ENCODE results near the gene WNK4.
A peak's percentile ranks its signal among the peaks of the same experiment; 100 is the strongest.

WNK4 gene

GRCh38 chr17:42797067-42798007, 16.9 kb downstream of the WNK4 start:
- DNase-seq (ENCODE audit: low read depth) = no peak

DNA sequence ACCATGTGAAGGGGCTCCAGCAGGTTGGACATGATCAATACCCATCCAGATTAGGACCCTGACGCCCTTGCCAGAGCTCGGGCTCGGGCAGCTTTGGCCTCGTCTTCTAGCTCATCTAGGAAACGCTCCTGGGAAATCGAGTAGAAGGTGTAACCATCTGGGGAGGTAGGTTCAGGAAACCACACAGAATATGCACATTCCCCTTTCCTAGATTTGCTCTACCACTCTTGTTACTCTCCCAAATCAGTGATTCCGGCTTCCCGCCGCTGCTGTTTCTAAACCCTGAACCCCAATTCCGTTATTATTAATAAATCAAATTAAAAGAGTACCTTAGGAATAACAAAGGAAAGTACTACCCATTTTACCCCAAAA, 17.6 kb downstream of the WNK4 start:
- no peak for DNase-seq (ENCODE audit: low read depth)

DNA sequence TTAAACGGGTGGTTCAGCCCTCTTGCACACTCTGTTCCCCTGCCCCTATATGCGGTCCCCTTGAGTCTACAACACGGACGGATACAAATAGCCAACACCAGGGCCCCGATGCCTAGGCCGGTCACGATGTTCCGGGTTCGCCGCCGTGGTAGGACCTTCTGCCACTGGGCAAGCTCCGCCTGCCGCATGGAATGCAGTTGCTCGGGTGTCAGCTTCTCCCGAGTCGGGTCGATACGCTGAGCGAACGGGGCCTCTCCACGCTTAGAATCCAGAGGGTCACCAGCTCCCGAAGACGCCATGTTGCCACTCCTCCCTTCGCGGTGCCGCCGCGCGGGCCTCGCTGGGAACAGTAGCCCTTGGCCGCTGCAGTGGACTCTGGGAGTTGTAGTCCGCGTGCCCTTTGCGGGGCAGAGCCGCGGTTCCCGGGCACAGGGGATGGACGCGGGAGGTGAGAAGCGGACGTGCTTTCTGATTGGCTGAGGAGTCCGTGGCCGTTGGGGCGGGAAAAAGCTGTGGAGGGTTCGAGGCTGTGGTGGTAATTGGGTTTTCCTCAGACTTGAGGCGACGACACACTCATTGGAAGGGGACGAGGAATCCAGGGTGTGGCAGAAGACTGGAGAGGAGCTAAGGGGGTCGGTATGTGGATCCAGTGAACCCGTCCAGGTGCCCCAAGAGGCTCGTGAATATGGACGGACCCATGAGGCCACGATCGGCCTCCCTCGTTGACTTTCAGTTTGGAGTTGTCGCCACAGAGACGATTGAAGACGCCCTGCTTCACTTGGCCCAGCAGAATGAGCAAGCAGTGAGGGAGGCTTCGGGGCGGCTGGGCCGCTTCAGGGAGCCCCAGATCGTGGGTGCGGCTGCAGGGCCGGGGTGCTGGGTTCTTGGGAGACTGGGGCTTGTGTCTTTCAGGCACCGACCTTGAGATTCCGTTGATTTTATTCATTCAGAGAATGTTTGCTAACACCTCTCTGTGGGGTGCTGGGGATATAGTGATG, 18.3 kb downstream of the WNK4 start, which contains the start of the genes CNTD1 and COA3:
CNTD1 (plus strand) TSS at position 479 of the 998 bp plus-strand sequence; CDS start at position 686, 207 bp downstream.
COA3 (minus strand) TSS at position 322 of the 998 bp plus-strand sequence; CDS start at position 299, 23 bp downstream.
- peak; percentile 82 for DNase-seq (ENCODE audit: low read depth)

GRCh38 chr17:42803074-42803883, 22.9 kb downstream of the WNK4 start:
- no peak for DNase-seq (ENCODE audit: low read depth)

- no peak for DNase-seq (ENCODE audit: low read depth)
Measured at GRCh38 chr17:42804918-42805367, 24.5 kb downstream of the WNK4 start.

DNA sequence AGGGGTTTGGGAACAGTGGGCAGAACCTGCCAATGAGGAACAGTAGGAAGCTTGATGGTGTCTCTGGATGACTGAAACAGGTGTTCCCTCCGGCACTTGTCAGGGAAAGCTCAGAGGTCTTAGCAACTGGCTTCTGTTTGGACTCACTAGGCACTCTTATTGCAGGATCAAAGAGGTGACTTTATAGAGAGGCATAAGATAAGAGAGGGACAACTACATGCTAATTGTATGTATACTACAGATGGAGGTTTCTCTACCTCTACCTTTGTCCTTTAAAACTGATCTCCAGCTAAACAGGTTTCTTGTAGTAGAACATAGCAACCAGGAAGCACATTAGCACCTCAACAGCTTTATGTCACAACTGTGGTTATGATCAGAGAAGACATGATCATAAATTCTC, 25.8 kb downstream of the WNK4 start:
- no peak for DNase-seq (ENCODE audit: low read depth)

DNA sequence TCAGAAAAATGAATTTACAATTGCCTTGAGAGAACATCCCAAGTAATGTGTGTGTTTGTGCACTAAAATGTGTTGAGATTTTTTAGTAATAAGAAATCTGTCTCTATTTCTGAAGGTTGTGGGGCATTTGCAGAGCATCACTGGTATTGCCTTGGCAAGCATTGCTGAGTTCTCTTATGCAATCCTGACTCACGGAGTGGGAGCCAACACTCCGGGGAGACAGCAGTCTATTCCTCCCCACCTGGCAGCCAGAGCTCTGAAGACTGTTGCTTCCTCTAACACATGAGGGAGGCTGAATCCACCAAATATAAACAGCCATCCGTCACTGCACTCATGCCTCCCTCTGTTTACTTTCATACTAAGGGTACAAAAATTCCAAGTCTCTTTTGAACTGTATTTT, 28.8 kb downstream of the WNK4 start:
- peak; percentile 97 for DNase-seq (ENCODE audit: low read depth)

GRCh38 chr17:42814633-42815399, 34.4 kb downstream of the WNK4 start:
- DNase-seq (ENCODE audit: low read depth) = peak; percentile 65

DNA sequence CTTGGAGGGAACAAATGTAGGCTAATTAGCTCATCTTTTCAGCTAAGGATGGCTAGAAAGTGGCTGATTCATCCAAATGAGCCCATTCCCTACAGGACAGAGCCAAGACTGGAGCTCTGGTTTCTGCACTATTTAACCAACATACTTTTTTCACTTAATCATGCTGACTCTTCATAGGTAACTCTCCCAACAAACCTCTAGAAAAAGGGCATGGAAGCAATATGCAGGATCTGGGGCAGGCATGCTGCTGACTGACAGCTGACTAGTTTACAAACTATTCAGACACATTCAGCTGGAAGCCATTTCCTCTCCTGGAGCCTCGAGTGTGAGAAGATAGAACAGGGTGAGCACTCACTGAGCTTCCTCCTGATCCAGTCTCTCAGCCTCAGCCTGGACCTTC, 37.5 kb downstream of the WNK4 start:
- DNase-seq (ENCODE audit: low read depth) = peak; percentile 55

GRCh38 chr17:42818379-42818778, 38.0 kb downstream of the WNK4 start:
- DNase-seq (ENCODE audit: low read depth) = no peak

DNA sequence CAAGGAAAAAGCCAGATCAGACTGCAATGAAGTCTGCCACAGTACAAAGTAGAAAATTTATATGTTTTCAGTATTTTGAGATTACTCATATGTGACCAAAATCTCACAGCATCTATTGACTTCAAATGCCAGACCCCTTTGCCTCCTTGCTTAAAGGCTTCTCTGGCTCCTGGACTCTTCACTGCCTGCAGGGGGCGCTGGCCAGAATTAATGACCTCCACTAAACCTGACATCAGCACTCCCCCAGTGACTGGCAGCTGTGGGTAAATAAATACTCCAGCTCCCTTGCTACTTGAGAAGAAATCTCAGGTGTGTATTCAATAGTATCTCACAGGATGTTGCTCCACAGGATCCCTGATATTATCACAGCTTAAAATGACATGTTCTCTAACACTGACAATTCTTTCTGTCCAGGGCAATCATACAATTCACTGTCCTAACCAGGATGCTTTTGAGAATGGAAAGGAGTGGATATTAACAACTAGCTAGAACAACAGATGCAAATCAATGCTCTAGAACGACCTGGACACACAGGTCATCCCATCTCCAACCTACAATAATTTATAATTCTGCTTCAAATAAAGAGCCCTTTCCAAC, 39.6 kb downstream of the WNK4 start:
- peak; percentile 49 for DNase-seq (ENCODE audit: low read depth)

- peak; percentile 80 for DNase-seq (ENCODE audit: low read depth)
Measured at GRCh38 chr17:42821176-42821575, 40.8 kb downstream of the WNK4 start.

GRCh38 chr17:42827472-42827871, 47.1 kb downstream of the WNK4 start:
- DNase-seq (ENCODE audit: low read depth) = no peak

- DNase-seq (ENCODE audit: low read depth) = no peak
Measured at GRCh38 chr17:42830971-42831370, 50.6 kb downstream of the WNK4 start.

- DNase-seq (ENCODE audit: low read depth) = no peak
Measured at GRCh38 chr17:42832213-42832933, 52.0 kb downstream of the WNK4 start.

- peak; percentile 84 for DNase-seq (ENCODE audit: low read depth)
Measured at GRCh38 chr17:42832934-42833766, 52.7 kb downstream of the WNK4 start, which contains the start of gene PSME3. Gene PSME3 (plus strand): TSS chr17:42833397. CDS start chr17:42833632, 235 bp downstream.

GRCh38 chr17:42833767-42834422, 53.5 kb downstream of the WNK4 start:
- no peak for DNase-seq (ENCODE audit: low read depth)

DNA sequence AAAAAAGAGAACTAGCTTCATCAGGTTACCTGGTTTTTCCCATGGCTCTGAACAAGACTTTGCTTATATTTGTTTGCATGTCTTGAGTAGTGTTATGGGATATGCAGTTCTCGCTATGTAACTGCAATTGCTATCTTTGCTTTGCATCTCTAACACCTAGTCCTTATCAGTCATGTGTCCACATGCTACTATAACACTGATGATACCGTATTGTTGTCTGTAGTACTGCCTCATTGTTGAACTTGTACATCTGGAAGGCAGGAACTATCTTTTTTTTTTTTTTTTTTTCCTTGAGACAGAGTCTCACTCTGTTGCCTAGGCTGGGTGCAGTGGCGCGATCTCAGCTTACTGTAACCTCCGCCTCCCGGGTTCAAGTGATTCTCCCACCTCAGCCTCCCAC, 55.3 kb downstream of the WNK4 start:
- DNase-seq (ENCODE audit: low read depth) = no peak

All from amniotic epithelial cell (primary cell).